ENCODE results near the gene SPHKAP.

GRCh38 chr2:228063558-228063957, 117.9 kb downstream of the SPHKAP start:
- TF ChIP-seq CTCF (IDR thresholded peaks at IDR 0.05 in 8 of 11, conservative IDR thresholded peaks at IDR 0.05 in 3 of 11), result no peak
- no peak for TF ChIP-seq POLR2AphosphoS5 (IDR thresholded peaks at IDR 0.05)
- no peak for TF ChIP-seq POLR2A (IDR thresholded peaks at IDR 0.05)

Data from spleen (tissue), 7 donors.